ENCODE measurements around the gene NELL1.

The NELL1 gene

GRCh38 chr11:21346361-21346760 is 677.0 kb downstream of the NELL1 start:
- no peaks in the 10 kb centered on the region for H3K9me3 Mint-ChIP-seq
- no peaks in the 10 kb centered on the region for H3K36me3 Mint-ChIP-seq (ENCODE audit: low read depth)
- TF ChIP-seq CTCF (IDR thresholded peaks at IDR 0.05; ENCODE audit: unreplicated experiment in 3 of 3): no peak
- H3K4me3 Mint-ChIP-seq: no peak overlapping the region
- no peak overlapping the region for H3K27ac Mint-ChIP-seq
- H3K27me3 Mint-ChIP-seq (ENCODE audit: low read depth): no peaks in the 10 kb centered on the region
- no peaks in the 10 kb centered on the region for H3K4me1 Mint-ChIP-seq

- no peaks in the 10 kb centered on the region for H3K4me1 Mint-ChIP-seq
- H3K27me3 Mint-ChIP-seq (ENCODE audit: low read depth): no peaks in the 10 kb centered on the region
- H3K4me3 Mint-ChIP-seq: no peak overlapping the region
- TF ChIP-seq CTCF (IDR thresholded peaks at IDR 0.05; ENCODE audit: unreplicated experiment in 3 of 3): no peak
- no peaks in the 10 kb centered on the region for H3K36me3 Mint-ChIP-seq (ENCODE audit: low read depth)
- no peaks in the 10 kb centered on the region for H3K9me3 Mint-ChIP-seq
- no peak overlapping the region for H3K27ac Mint-ChIP-seq
Measured at GRCh38 chr11:21350613-21351012, 681.2 kb downstream of the NELL1 start.

- H3K4me3 Mint-ChIP-seq: no peak overlapping the region
- H3K9me3 Mint-ChIP-seq: no peaks in the 10 kb centered on the region
- H3K27ac Mint-ChIP-seq: no peak overlapping the region
- no peaks in the 10 kb centered on the region for H3K36me3 Mint-ChIP-seq (ENCODE audit: low read depth)
- H3K27me3 Mint-ChIP-seq (ENCODE audit: low read depth): no peaks in the 10 kb centered on the region
- TF ChIP-seq CTCF (IDR thresholded peaks at IDR 0.05; ENCODE audit: unreplicated experiment in 3 of 3): no peak
- H3K4me1 Mint-ChIP-seq: no peaks in the 10 kb centered on the region
Measured at GRCh38 chr11:21353425-21353824, 684.0 kb downstream of the NELL1 start.

GRCh38 chr11:21364866-21365624 is 695.7 kb downstream of the NELL1 start:
- no peak for TF ChIP-seq CTCF (IDR thresholded peaks at IDR 0.05; ENCODE audit: unreplicated experiment in 3 of 3)
- no peak overlapping the region for H3K4me3 Mint-ChIP-seq
- no peaks in the 10 kb centered on the region for H3K36me3 Mint-ChIP-seq (ENCODE audit: low read depth)
- H3K27ac Mint-ChIP-seq: peak overlapping the region in 1 of 3 experiments; percentile 5
- no peaks in the 10 kb centered on the region for H3K4me1 Mint-ChIP-seq
- no peaks in the 10 kb centered on the region for H3K9me3 Mint-ChIP-seq
- no peaks in the 10 kb centered on the region for H3K27me3 Mint-ChIP-seq (ENCODE audit: low read depth)

GRCh38 chr11:21369947-21370346 is 700.6 kb downstream of the NELL1 start:
- Mint-ChIP-seq H3K27me3 (ENCODE audit: low read depth) (no peaks in the 10 kb centered on the region), H3K27ac (no peak overlapping the region), H3K36me3 (ENCODE audit: low read depth) (no peaks in the 10 kb centered on the region), H3K4me3 (no peak overlapping the region), H3K9me3 (no peaks in the 10 kb centered on the region), H3K4me1 (no peaks in the 10 kb centered on the region)
- TF ChIP-seq CTCF (IDR thresholded peaks at IDR 0.05; ENCODE audit: unreplicated experiment in 3 of 3): no peak

- H3K27me3 Mint-ChIP-seq (ENCODE audit: low read depth): no peaks in the 10 kb centered on the region
- no peak overlapping the region for H3K27ac Mint-ChIP-seq
- no peaks in the 10 kb centered on the region for H3K9me3 Mint-ChIP-seq
- no peak for TF ChIP-seq CTCF (IDR thresholded peaks at IDR 0.05; ENCODE audit: unreplicated experiment in 3 of 3)
- no peaks in the 10 kb centered on the region for H3K4me1 Mint-ChIP-seq
- no peaks in the 10 kb centered on the region for H3K36me3 Mint-ChIP-seq (ENCODE audit: low read depth)
- H3K4me3 Mint-ChIP-seq: no peak overlapping the region
Measured at GRCh38 chr11:21371044-21371443, 701.7 kb downstream of the NELL1 start.
